ENCODE results near the gene ITPR1. TPM values are rescaled to one million over a fixed set of nuclear protein-coding genes. Genes with fewer than 3 reads are reported as not detected.

ITPR1 gene
- total RNA-seq, 2 experiments from 2014 or later, result 84.4 to 104 TPM

GRCh38 chr3:4756057-4756775 lies 263.1 kb downstream of the ITPR1 start:
- H2AFZ ChIP-seq (ENCODE audit: low read length), result no peak overlapping the region
- DNase-seq (ENCODE audit: low spot score), result no peak
- H3K4me1 ChIP-seq (ENCODE audit: insufficient read depth, low read length, poor library complexity, severe bottlenecking), result no peaks in the 10 kb centered on the region
- H3K79me2 ChIP-seq (ENCODE audit: insufficient read depth, low read depth, low read length), result no peaks in the 10 kb centered on the region
- H3K36me3 ChIP-seq (ENCODE audit: insufficient read depth, low read length), result peaks cover 17% of the 10 kb centered on the region; the same call in 1 of the 2 replicates
- no peak overlapping the region for H3K27ac ChIP-seq (ENCODE audit: low read depth, low read length, poor library complexity, severe bottlenecking)
- TF ChIP-seq CTCF (conservative IDR thresholded peaks at IDR 0.05; ENCODE audit: low read length) (no peak), EZH2phosphoT487 (IDR thresholded peaks at IDR 0.05; ENCODE audit: borderline replicate concordance, low read depth, low read length) (no peak)
- no peaks in the 10 kb centered on the region for H3K9me3 ChIP-seq (ENCODE audit: low read length)
- BruUV-seq (replicated peaks), result no TSS peak
- H3K9me2 ChIP-seq (ENCODE audit: insufficient read depth, low read length), result no peaks in the 10 kb centered on the region
- ChIA-PET POLR2A (interaction anchor here (0.7 kb wide), 1 partner anchor 231 kb away, joined by 3 read pairs; no protein-coding TSS in a partner anchor), CTCF (ENCODE audit: unreplicated experiment) (no interaction called here)
- no peak overlapping the region for H3K4me3 ChIP-seq (ENCODE audit: low read depth, low read length, poor library complexity, severe bottlenecking)
- intact Hi-C loops (cut with micrococcal nuclease; ENCODE audit: unreplicated experiment), result no loop called here
- no peak overlapping the region for H3K4me2 ChIP-seq (ENCODE audit: low read length)
- H4K20me1 ChIP-seq (ENCODE audit: insufficient read depth, low read length), result no peaks in the 10 kb centered on the region

DNA sequence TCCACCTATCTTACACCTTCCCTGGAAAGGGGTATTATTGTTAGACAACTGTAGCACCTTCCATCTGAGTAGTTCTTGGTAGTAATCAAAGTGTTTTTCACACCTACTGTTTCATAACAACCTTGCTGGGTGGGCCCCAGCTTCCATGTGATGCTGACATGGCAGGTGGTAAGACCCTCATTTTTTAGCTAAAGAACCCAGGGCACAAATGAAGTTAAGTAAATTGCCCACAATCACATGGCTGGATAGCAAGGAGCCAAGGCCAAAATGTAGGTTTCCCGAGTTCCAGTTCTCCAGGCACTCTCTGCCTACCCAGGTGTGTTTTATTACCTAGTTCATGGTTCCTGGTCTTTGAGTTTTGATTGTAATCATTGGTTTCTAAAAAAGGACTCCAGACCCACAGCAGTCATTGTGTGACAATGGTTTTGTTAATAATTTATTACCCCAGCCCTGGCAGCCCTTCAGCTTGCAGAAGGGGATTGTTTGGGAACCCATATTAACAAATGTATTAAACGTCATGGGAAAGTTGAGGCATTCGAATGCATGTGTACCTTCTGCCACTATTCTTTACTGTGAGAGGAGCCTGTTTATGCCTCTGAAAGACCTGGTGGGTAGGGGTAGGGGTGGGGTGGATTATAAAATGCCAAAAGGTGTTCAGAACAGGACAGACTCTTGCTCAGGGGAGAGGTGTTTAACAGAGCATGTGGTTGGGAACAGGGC lies 263.9 kb downstream of the ITPR1 start:
- no peaks in the 10 kb centered on the region for H3K4me1 ChIP-seq (ENCODE audit: insufficient read depth, low read length, poor library complexity, severe bottlenecking)
- intact Hi-C loops (cut with micrococcal nuclease; ENCODE audit: unreplicated experiment), result no loop called here
- peaks cover 20% of the 10 kb centered on the region for H3K36me3 ChIP-seq (ENCODE audit: insufficient read depth, low read length)
- H3K9me2 ChIP-seq (ENCODE audit: insufficient read depth, low read length), result no peaks in the 10 kb centered on the region
- no peak overlapping the region for H3K4me3 ChIP-seq (ENCODE audit: low read depth, low read length, poor library complexity, severe bottlenecking)
- DNase-seq (ENCODE audit: low spot score), result no peak
- no peak overlapping the region for H2AFZ ChIP-seq (ENCODE audit: low read length)
- BruUV-seq (replicated peaks), result no TSS peak
- no peaks in the 10 kb centered on the region for H4K20me1 ChIP-seq (ENCODE audit: insufficient read depth, low read length)
- no peaks in the 10 kb centered on the region for H3K79me2 ChIP-seq (ENCODE audit: insufficient read depth, low read depth, low read length)
- H3K4me2 ChIP-seq (ENCODE audit: low read length), result no peak overlapping the region
- ChIA-PET POLR2A (interaction anchor here (0.7 kb wide), 1 partner anchor 230 kb away, joined by 3 read pairs; no protein-coding TSS in a partner anchor), CTCF (ENCODE audit: unreplicated experiment) (no interaction called here)
- TF ChIP-seq EZH2phosphoT487 (IDR thresholded peaks at IDR 0.05; ENCODE audit: borderline replicate concordance, low read depth, low read length), result no peak
- TF ChIP-seq CTCF (conservative IDR thresholded peaks at IDR 0.05; ENCODE audit: low read length), result no peak
- no peak overlapping the region for H3K27ac ChIP-seq (ENCODE audit: low read depth, low read length, poor library complexity, severe bottlenecking)
- no peaks in the 10 kb centered on the region for H3K9me3 ChIP-seq (ENCODE audit: low read length)
